SK-N-SH treated with all-trans-retinoic acid at 6 μM for 48 hours (cell line): ENCODE results near the gene ZBTB34.

Source experiments
- CREB5 ChIP-seq: fragments of 250-450 bp; sonication (Bioruptor Pico); IDR thresholded peaks from 2 replicates; pipeline ENCODE4 v1.5.1; 2020; ENCODE audit warnings: low read depth, mild to moderate bottlenecking, moderate library complexity
- CSDC2 ChIP-seq: fragments of 250-450 bp; sonication (Bioruptor Pico); IDR thresholded peaks from 2 replicates; pipeline ENCODE4 v1.5.0; 2020; ENCODE audit warnings: mild to moderate bottlenecking, moderate library complexity
- GLIS3 ChIP-seq: fragments of 250-450 bp; sonication (Bioruptor Pico); IDR thresholded peaks from 2 replicates; pipeline ENCODE4 v1.5.0; 2020; ENCODE audit warnings: mild to moderate bottlenecking, moderate library complexity
- OSR1 ChIP-seq: fragments of 250-450 bp; sonication (Bioruptor Pico); IDR thresholded peaks from 2 replicates; pipeline ENCODE4 v1.8.0; 2022; ENCODE audit warnings: moderate library complexity, mild to moderate bottlenecking, inconsistent platforms
- TOX ChIP-seq: fragments of 250-450 bp; sonication (Bioruptor Pico); IDR thresholded peaks from 2 replicates; pipeline ENCODE4 v1.8.0; 2021; ENCODE audit warnings: mild to moderate bottlenecking, moderate library complexity, borderline replicate concordance
- ZC3H10 ChIP-seq: fragments of 250-450 bp; sonication (Bioruptor Pico); IDR thresholded peaks from 2 replicates; pipeline ENCODE4 v1.5.1; 2021; ENCODE audit warnings: mild to moderate bottlenecking, moderate library complexity
- ZNF8 ChIP-seq: fragments of 450-650 bp; formaldehyde crosslinking; IDR thresholded peaks from 2 replicates; pipeline ENCODE4 v1.5.0; 2020; ENCODE audit warnings: mild to moderate bottlenecking, moderate library complexity

- no peak for TF ChIP-seq GLIS3 (CRISPR knock-in tag)
- no peak for TF ChIP-seq ZNF8
- no peak for TF ChIP-seq CSDC2
- TF ChIP-seq ZC3H10 (CRISPR knock-in tag): no peak
- TF ChIP-seq OSR1: no peak
- TF ChIP-seq CREB5 (CRISPR knock-in tag): no peak
- TF ChIP-seq TOX (CRISPR knock-in tag): no peak
Observed at GRCh38 chr9:126860077-126860756, at the start of gene ZBTB34.
